A549 (cell line): Measurements from ENCODE around the gene POM121L12. TPM values are rescaled to one million over a fixed set of nuclear protein-coding genes. Genes with fewer than 3 reads are reported as not detected.

Experiments used
- ATAC-seq, 2 experiments: fragments of 200-7000 bp in 1 of 2; fragments of >200 bp in 1 of 2; cut with Nextera tagmentation in 1 of 2; cut with Tn5 transposase in 1 of 2; 3 replicates each; pipeline versions ENCODE4 v1.8.0 to v1.9.1; 2018 to 2020; ENCODE audit warnings: mild to moderate bottlenecking in 1 of 2, moderate library complexity in 1 of 2
- CTCF ChIA-PET: fragments of 300-600 bp; sonication (Branson Sonifier 250); formaldehyde crosslinking; extraction: SDS; loops from one replicate; lab custom pipeline; 2021; ENCODE audit warnings: antibody characterized with exemption, inconsistent platforms; lab: Yijun Ruan, JAX
- POLR2A ChIA-PET: fragments of 350-600 bp; formaldehyde crosslinking; extraction: SDS; loops from one replicate; lab custom pipeline; 2021; ENCODE audit warnings: antibody characterized with exemption, inconsistent platforms; lab: Yijun Ruan, JAX
- DNase-seq, 2 experiments: peaks; one replicate each; pipeline versions ENCODE4 v3.0.0 to v3.0.0-alpha.2; 2011 to 2016; ENCODE audit warnings: low read depth in 1 of 2, low spot score in 1 of 2
- FAIRE-seq: peaks from 2 replicates; lab custom pipeline; 2011; peaks lifted over from hg19 to GRCh38; lab: Jason Lieb, UNC
- H3K27ac ChIP-seq, 2 experiments: fragments of >200 bp; sonication (Bioruptor Twin); formaldehyde crosslinking; 3 replicates each; pipeline ENCODE4 v1.5.1; 2016 to 2017
- H3K4me1 ChIP-seq: fragments of >200 bp; sonication (Bioruptor Twin); formaldehyde crosslinking; 3 replicates; pipeline ENCODE4 v1.6.1; 2016
- H3K4me2 ChIP-seq: fragments of >200 bp; sonication (Bioruptor Twin); formaldehyde crosslinking; 3 replicates; pipeline ENCODE4 v1.6.1; 2016
- H3K4me3 ChIP-seq: fragments of >200 bp; sonication (Bioruptor Twin); formaldehyde crosslinking; 3 replicates; pipeline ENCODE4 v1.5.1; 2016
- H3K9me3 ChIP-seq: fragments of >200 bp; sonication (Bioruptor Twin); formaldehyde crosslinking; 3 replicates; pipeline ENCODE4 v1.6.1; 2016
- BHLHE40 ChIP-seq: IDR thresholded peaks from 2 replicates; pipeline ENCODE4 v1.6.1; 2012; ENCODE audit warnings: low read depth, low read length, inconsistent platforms
- CEBPB ChIP-seq, 2 experiments: fragments of >200 bp in 1 of 2; sonication (Bioruptor Twin) in 1 of 2; formaldehyde crosslinking in 1 of 2; IDR thresholded peaks; 2 replicates each; pipeline ENCODE4 v1.6.1; 2012 to 2016
- EHF ChIP-seq: fragments of 250-450 bp; sonication (Bioruptor Pico); IDR thresholded peaks from 2 replicates; pipeline ENCODE4 v1.5.0; 2020; ENCODE audit warnings: mild to moderate bottlenecking
- FOXS1 ChIP-seq: fragments of 250-450 bp; sonication (Bioruptor Pico); IDR thresholded peaks from 2 replicates; pipeline ENCODE4 v1.5.0; 2020; ENCODE audit warnings: mild to moderate bottlenecking, moderate library complexity
- HOXB13 ChIP-seq: fragments of 250-450 bp; sonication (Bioruptor Pico); IDR thresholded peaks from 2 replicates; pipeline ENCODE4 v1.5.0; 2020; ENCODE audit warnings: low read depth, mild to moderate bottlenecking, moderate library complexity
- HOXB5 ChIP-seq: fragments of 250-450 bp; sonication (Bioruptor Pico); IDR thresholded peaks from 2 replicates; pipeline ENCODE4 v1.5.0; 2020; ENCODE audit warnings: mild to moderate bottlenecking, moderate library complexity
- JUNB ChIP-seq: fragments of >200 bp; sonication (Bioruptor Twin); formaldehyde crosslinking; IDR thresholded peaks from 2 replicates; pipeline ENCODE4 v1.6.1; 2016
- KDM1A ChIP-seq: fragments of 200-600 bp; sonication (generic); IDR thresholded peaks from 2 replicates; pipeline ENCODE4 v1.6.1; 2016; ENCODE audit warnings: low read depth, mild to moderate bottlenecking
- NR3C1 ChIP-seq: fragments of >200 bp; sonication (Bioruptor Twin); formaldehyde crosslinking; IDR thresholded peaks from 3 replicates; pipeline ENCODE4 v1.6.1; 2017
- RFX5 ChIP-seq: fragments of 450-650 bp; IDR thresholded peaks from 2 replicates; pipeline ENCODE4 v1.7.1; 2014; ENCODE audit warnings: antibody characterized with exemption, mild to moderate bottlenecking, moderate library complexity
- RNF2 ChIP-seq: fragments of 200-600 bp; sonication (generic); IDR thresholded peaks from 2 replicates; pipeline ENCODE4 v1.6.1; 2016; ENCODE audit warnings: low read depth, mild to moderate bottlenecking, antibody characterized with exemption, moderate library complexity, borderline replicate concordance
- SREBF2 ChIP-seq: fragments of 450-650 bp; IDR thresholded peaks from 2 replicates; pipeline ENCODE4 v1.6.1; 2014; ENCODE audit warnings: mild to moderate bottlenecking, moderate library complexity
- TFCP2L1 ChIP-seq: fragments of 250-450 bp; sonication (Bioruptor Pico); IDR thresholded peaks from 2 replicates; pipeline ENCODE4 v1.5.0; 2021; ENCODE audit warnings: mild to moderate bottlenecking
- WGBS: methylation state at CpG from one replicate; pipeline ENCODE4 v1.1.6; 2017; ENCODE audit errors: missing lambda C conversion rate; 5-methylcytosine and 5-hydroxymethylcytosine counted together
- polyA plus RNA-seq, 4 experiments: library from polyadenylated mRNA; depleted of rRNA in 3 of 4; stranded (reverse); fragments of >200 nt; fragmentation: RNase III in 1 of 4; extraction: RNeasy Plus Mini Kit Qiagen cat#74134 plus additional on column Dnase treatment in 1 of 4; gene quantifications; 2 replicates in 3 of 4; 3 replicates in 1 of 4; pipeline ENCODE4 v1.2.3, GENCODE V29; 2011 to 2017
- TF ChIP-seq, protein P1 (sequence below): fragments of 250-450 bp; sonication (Bioruptor Pico); IDR thresholded peaks from 2 replicates; pipeline ENCODE4 v1.5.0; 2020; ENCODE audit warnings: low read depth, mild to moderate bottlenecking, moderate library complexity
- TF ChIP-seq, protein P2 (sequence below): IDR thresholded peaks from 2 replicates; pipeline ENCODE4 v1.6.1; 2012

POM121L12 gene
- polyA plus RNA-seq, 2 of the 4 experiments (the other 2 are of a cell fraction) = not detected

DNA sequence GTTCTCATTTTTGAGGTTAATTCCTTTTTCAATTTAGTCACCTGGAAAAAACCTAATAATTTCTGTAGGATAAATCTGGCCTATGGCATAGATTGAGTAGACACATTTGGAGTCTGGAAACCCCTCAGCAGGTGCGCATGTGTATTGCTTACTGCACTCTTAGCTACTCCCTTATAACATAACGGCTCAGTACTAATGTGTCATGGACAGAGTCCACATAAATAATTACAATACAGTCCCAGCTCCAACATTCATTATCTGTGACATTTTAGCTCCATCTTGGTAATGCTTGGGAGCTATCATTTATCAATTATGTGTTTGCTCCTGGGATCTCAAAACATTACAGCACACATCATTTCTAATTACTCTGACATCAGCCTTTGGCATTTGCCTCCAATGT is 33.2 kb downstream of the POM121L12 start:
- TF ChIP-seq, protein P1, sequence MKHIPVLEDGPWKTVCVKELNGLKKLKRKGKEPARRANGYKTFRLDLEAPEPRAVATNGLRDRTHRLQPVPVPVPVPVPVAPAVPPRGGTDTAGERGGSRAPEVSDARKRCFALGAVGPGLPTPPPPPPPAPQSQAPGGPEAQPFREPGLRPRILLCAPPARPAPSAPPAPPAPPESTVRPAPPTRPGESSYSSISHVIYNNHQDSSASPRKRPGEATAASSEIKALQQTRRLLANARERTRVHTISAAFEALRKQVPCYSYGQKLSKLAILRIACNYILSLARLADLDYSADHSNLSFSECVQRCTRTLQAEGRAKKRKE (CRISPR knock-in tag) = no peak
- TF ChIP-seq KDM1A (no peak), RNF2 (no peak), RFX5 (no peak), NR3C1 (no peak), HOXB5 (no peak), FOXS1 (no peak), JUNB (no peak), HOXB13 (CRISPR knock-in tag) (no peak), SREBF2 (no peak), BHLHE40 (no peak), TFCP2L1 (CRISPR knock-in tag) (no peak)
- TF ChIP-seq, protein P2, sequence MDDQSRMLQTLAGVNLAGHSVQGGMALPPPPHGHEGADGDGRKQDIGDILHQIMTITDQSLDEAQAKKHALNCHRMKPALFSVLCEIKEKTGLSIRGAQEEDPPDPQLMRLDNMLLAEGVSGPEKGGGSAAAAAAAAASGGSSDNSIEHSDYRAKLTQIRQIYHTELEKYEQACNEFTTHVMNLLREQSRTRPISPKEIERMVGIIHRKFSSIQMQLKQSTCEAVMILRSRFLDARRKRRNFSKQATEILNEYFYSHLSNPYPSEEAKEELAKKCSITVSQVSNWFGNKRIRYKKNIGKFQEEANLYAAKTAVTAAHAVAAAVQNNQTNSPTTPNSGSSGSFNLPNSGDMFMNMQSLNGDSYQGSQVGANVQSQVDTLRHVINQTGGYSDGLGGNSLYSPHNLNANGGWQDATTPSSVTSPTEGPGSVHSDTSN = no peak
- Histone ChIP-seq H3K9me3 (no peaks in the 10 kb centered on the region), H3K27ac (no peak overlapping the region), H3K4me2 (no peak overlapping the region), H3K4me3 (no peak overlapping the region), H3K4me1 (no peaks in the 10 kb centered on the region)
- CTCF ChIA-PET = no interaction called here
- POLR2A ChIA-PET = no interaction called here
- WGBS = 13% methylated on average over 2 of the region's 2 CpGs
- FAIRE-seq = peak; percentile 39
- no peak for DNase-seq
- no peak for ATAC-seq

DNA sequence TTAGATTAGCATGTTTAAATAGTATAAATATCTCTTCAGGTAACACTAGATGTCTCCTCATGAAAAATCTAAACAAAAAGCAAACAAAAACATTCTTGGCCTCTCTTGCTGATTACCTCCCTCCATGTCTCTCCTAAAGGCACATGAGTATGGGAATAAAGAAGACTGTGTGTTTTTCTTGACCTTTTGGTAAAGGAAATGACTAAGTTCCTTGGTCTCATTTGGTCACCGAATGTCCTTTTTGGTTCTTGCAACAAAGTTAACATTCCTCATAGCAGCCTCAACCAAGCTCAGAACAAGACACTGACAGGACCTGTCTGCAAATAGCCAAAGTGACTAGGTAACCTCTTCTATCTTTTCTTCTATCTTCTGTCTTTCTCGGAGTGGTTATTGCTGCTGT is 35.5 kb downstream of the POM121L12 start:
- Histone ChIP-seq H3K4me2 (no peak overlapping the region), H3K4me3 (no peak overlapping the region), H3K9me3 (no peaks in the 10 kb centered on the region), H3K4me1 (no peaks in the 10 kb centered on the region), H3K27ac (no peak overlapping the region)
- WGBS = 0% methylated on average over 2 of the region's 2 CpGs
- ChIA-PET CTCF (no interaction called here), POLR2A (no interaction called here)
- FAIRE-seq (no peak), ATAC-seq (no peak), DNase-seq (no peak)
- TF ChIP-seq EHF (CRISPR knock-in tag) (no peak), CEBPB (IDR thresholded peaks at IDR 0.05) (no peak)
